Epithelial cell of proximal tubule (primary cell): ENCODE data around the gene SULT1C3. TPM values are rescaled to one million over a fixed set of nuclear protein-coding genes. Genes with fewer than 3 reads are reported as not detected.

ENCODE experiments used
- DNase-seq: peaks from one replicate; pipeline ENCODE4 v3.0.0-alpha.2; 2011; ENCODE audit warnings: low read depth
- H3K4me3 ChIP-seq: 2 replicates; pipeline ENCODE4 v1.5.1; 2011; ENCODE audit warnings: low read depth, mild to moderate bottlenecking, low read length
- CTCF ChIP-seq: conservative IDR thresholded peaks from 2 replicates; pipeline ENCODE4 v1.5.1; 2012; ENCODE audit warnings: low read depth, mild to moderate bottlenecking, low read length
- total RNA-seq: library from RNA; depleted of rRNA; stranded (reverse); fragments of >200 nt; gene quantifications from 2 replicates; pipeline ENCODE4 v1.2.3, GENCODE V29; 2015

SULT1C3 gene
- total RNA-seq, 1 donor from 2014 or later = not detected

- H3K4me3 ChIP-seq = no peak overlapping the region
- no peak for TF ChIP-seq CTCF
- no peak for DNase-seq
These were observed 1.2 kb downstream of the SULT1C3 start for GRCh38 chr2:108240966-108241365.

- H3K4me3 ChIP-seq = no peak overlapping the region
- TF ChIP-seq CTCF = no peak
- DNase-seq = no peak
These were observed 3.8 kb downstream of the SULT1C3 start for GRCh38 chr2:108243566-108243965.

GRCh38 chr2:108244667-108245414 is 5.1 kb downstream of the SULT1C3 start:
- DNase-seq = no peak
- no peak overlapping the region for H3K4me3 ChIP-seq
- TF ChIP-seq CTCF = no peak

- H3K4me3 ChIP-seq = no peak overlapping the region
- no peak for DNase-seq
- TF ChIP-seq CTCF = no peak
These were observed 13.3 kb downstream of the SULT1C3 start for GRCh38 chr2:108253106-108253505.

GRCh38 chr2:108257757-108258331 is 18.1 kb downstream of the SULT1C3 start:
- H3K4me3 ChIP-seq = no peak overlapping the region
- no peak for DNase-seq
- no peak for TF ChIP-seq CTCF

- no peak overlapping the region for H3K4me3 ChIP-seq
- DNase-seq = no peak
- TF ChIP-seq CTCF = no peak
These were observed 21.0 kb downstream of the SULT1C3 start for GRCh38 chr2:108260773-108261172.

- no peak for DNase-seq
- no peak for TF ChIP-seq CTCF
- no peak overlapping the region for H3K4me3 ChIP-seq
These were observed 22.3 kb downstream of the SULT1C3 start for GRCh38 chr2:108262036-108262435.
